ENCODE results near the gene ACER2.

ACER2 gene

GRCh38 chr9:19481971-19482404, 73.2 kb downstream of the ACER2 start (continued):
- TF ChIP-seq ZFHX2 (tag by site-specific recombination; conservative IDR thresholded peaks at IDR 0.05), result no peak

GRCh38 chr9:19484699-19485098, 75.9 kb downstream of the ACER2 start:
- ChIA-PET POLR2A (no interaction called here), CTCF (interaction anchor here (0.6 to 2.5 kb wide), 2 partner anchors 8 to 20 kb away, joined by 3 to 10 read pairs; no protein-coding TSS in a partner anchor)
- no peaks in the 10 kb centered on the region for H3K36me3 ChIP-seq (ENCODE audit: control insufficient read depth in 2 of 2, insufficient read depth in 1 of 2, low read length in 2 of 2)
- no peaks in the 10 kb centered on the region for H3K9me3 ChIP-seq (ENCODE audit: control insufficient read depth, insufficient read depth, low read depth, low read length)
- H3K4me1 ChIP-seq (ENCODE audit: control insufficient read depth, insufficient read depth, low read length), result no peaks in the 10 kb centered on the region
- TF ChIP-seq ZNF677 (tag by site-specific recombination; IDR thresholded peaks at IDR 0.05) (no peak), ZFHX2 (tag by site-specific recombination; conservative IDR thresholded peaks at IDR 0.05) (peak; percentile 49), ZNF610 (tag by site-specific recombination; IDR thresholded peaks at IDR 0.05; ENCODE audit: borderline replicate concordance) (no peak), EGR2 (tag by site-specific recombination; IDR thresholded peaks at IDR 0.05; ENCODE audit: low read depth) (no peak; the same call in 1 of the 2 replicates), ZNF645 (tag by site-specific recombination; IDR thresholded peaks at IDR 0.05) (no peak), GLI2 (tag by site-specific recombination; IDR thresholded peaks at IDR 0.05; ENCODE audit: borderline replicate concordance, low read depth) (no peak), ZNF211 (tag by site-specific recombination; IDR thresholded peaks at IDR 0.05; ENCODE audit: low read depth) (no peak), ZNF324 (tag by site-specific recombination; IDR thresholded peaks at IDR 0.05) (no peak)
- no peak overlapping the region for H3K27ac ChIP-seq (ENCODE audit: extremely low read depth, low read depth, low read length)
- no peak overlapping the region for H3K4me3 ChIP-seq (ENCODE audit: low read depth, low read length)

DNA sequence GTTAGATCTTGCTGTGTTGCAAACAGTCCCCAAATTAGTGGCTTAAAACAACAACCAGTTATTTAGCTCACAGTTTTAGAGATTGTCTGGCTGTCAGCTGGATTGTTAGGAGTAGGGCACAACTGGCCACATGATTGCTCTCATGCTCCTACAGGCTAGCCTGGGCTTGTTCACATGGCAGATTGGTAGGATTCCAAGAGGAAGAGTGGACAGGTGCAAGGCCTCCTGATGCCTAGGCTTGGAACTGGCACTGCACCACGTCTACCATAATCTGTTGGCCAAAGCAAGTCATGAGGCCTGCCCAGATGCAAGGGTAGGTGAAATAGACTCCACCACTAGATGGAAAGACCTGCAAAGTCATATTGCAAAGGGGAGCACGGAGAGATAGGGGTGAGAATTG, 76.4 kb downstream of the ACER2 start:
- POLR2A ChIA-PET, result no interaction called here
- Histone ChIP-seq H3K27ac (ENCODE audit: extremely low read depth, low read depth, low read length) (no peak overlapping the region), H3K9me3 (ENCODE audit: control insufficient read depth, insufficient read depth, low read depth, low read length) (no peaks in the 10 kb centered on the region), H3K4me3 (ENCODE audit: low read depth, low read length) (no peak overlapping the region), H3K4me1 (ENCODE audit: control insufficient read depth, insufficient read depth, low read length) (no peaks in the 10 kb centered on the region), H3K36me3 (ENCODE audit: control insufficient read depth in 2 of 2, insufficient read depth in 1 of 2, low read length in 2 of 2) (no peaks in the 10 kb centered on the region)
- CTCF ChIA-PET, result interaction anchor here (2.5 kb wide), 1 partner anchor 20 kb away, joined by 10 read pairs; no protein-coding TSS in a partner anchor
- TF ChIP-seq ZNF114 (tag by site-specific recombination; IDR thresholded peaks at IDR 0.05) (no peak), ZNF138 (tag by site-specific recombination; IDR thresholded peaks at IDR 0.05; ENCODE audit: borderline replicate concordance) (no peak), ZNF274 (IDR thresholded peaks at IDR 0.05; ENCODE audit: low read length) (no peak), ZNF274 (tag by site-specific recombination; IDR thresholded peaks at IDR 0.05; ENCODE audit: borderline replicate concordance) (no peak), ZBTB48 (tag by site-specific recombination; IDR thresholded peaks at IDR 0.05) (no peak), ZNF155 (tag by site-specific recombination; IDR thresholded peaks at IDR 0.05) (no peak), PRDM1 (tag by site-specific recombination; IDR thresholded peaks at IDR 0.05) (no peak), ZSCAN16 (tag by site-specific recombination; IDR thresholded peaks at IDR 0.05) (no peak), ZNF544 (tag by site-specific recombination; IDR thresholded peaks at IDR 0.05) (no peak), ZNF677 (tag by site-specific recombination; IDR thresholded peaks at IDR 0.05) (no peak), ZNF248 (tag by site-specific recombination; IDR thresholded peaks at IDR 0.05) (no peak), ZNF585B (tag by site-specific recombination; IDR thresholded peaks at IDR 0.05) (no peak)
- TF ChIP-seq, protein P1, sequence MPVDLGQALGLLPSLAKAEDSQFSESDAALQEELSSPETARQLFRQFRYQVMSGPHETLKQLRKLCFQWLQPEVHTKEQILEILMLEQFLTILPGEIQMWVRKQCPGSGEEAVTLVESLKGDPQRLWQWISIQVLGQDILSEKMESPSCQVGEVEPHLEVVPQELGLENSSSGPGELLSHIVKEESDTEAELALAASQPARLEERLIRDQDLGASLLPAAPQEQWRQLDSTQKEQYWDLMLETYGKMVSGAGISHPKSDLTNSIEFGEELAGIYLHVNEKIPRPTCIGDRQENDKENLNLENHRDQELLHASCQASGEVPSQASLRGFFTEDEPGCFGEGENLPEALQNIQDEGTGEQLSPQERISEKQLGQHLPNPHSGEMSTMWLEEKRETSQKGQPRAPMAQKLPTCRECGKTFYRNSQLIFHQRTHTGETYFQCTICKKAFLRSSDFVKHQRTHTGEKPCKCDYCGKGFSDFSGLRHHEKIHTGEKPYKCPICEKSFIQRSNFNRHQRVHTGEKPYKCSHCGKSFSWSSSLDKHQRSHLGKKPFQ (tag by site-specific recombination; IDR thresholded peaks at IDR 0.05), result no peak

Data from HEK293 (cell line).